NCI-H2196 (cell line): ENCODE measurements around the gene GNG7.
"Not testable (repeated sequence)": the region's sequence is repeated elsewhere in the genome, so short reads cannot be mapped to it uniquely, and the experiment has no call there.

Experiments
- DNase-seq: peaks from one replicate; lab custom pipeline; 2025; ENCODE audit not compliant: unreplicated experiment; lab: John Stamatoyannopoulos, UW

GNG7 gene

DNA sequence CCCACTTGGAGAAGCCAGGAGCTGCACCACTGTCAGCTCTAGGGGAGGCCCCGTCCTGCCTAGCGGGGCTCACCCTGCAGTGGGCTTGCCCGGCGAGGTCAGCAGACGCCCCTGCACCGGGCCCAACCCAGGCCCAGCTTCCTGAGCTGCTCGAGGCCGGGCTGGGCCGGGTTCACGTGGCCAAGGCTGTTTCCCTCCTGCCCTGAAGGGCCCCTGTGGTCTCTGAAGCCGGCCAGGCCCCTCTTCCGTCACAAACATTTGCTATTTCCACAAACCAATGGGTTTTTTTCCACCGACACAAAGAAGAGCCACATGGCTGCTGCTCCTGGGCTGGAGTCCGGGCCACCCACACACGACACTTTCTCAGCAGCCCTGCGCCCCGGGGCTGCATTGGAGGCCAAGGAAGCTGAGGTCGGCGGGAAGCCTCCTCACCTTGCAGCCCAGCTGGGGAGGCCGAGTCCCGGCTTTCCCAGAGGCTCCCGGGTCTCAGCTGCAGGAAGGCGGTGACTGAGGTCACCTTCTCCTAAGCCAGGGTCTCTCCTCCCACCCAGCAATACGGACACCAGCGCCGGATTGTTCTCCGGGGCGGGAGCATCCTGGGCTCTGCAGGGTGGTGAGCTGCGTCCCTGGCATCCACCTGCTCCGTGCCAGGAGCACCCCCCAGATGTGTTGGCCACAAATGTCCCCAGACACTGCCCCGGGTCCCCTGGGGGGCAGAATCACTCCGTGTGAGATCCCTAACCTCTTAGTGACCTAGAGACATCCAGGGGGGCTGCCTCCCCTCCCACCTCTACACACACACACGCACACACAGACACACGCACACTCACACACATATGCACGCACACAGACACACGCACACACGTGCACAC lies 146.0 kb downstream of the GNG7 start:
- DNase-seq: no peak

DNA sequence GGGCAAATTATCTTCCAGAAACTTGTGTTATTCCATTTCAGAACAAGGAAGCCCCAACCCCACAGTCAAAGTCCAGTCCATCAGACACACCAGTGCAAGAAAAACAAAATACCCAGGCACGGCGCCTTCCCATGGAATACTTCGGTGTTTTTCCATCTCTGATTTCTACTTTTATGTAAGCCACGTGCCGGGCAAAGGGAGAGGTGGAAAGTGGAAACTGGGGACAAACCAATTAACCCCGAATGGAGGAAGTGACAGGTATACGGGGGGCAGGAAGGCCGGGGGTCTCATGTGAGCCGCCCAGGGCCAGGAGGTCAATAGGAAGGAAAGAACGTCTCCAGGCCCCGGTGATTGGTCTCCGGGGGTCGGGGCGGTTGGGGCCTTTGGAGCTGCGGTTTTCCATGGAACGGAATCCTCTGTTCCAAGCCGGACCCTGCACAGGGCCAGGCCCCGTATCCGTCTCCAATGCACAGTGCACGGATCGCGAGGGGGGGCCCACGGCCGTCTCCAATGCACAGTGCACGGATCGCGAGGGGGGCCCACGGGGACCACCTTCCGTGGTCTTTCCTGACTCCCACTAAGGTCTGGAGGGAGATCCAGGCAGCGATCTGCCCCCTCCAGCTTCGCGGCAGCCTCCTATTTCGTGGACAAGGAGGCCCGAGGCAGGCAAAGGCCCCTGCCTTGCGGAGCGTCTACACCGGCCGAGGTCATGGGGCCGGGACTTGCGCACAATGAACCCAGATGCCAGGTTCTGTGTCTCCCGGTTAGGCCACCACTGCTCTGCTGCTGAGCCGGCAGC lies 146.9 kb downstream of the GNG7 start:
- no peak for DNase-seq

GRCh38 chr19:2554856-2555255 lies 147.6 kb downstream of the GNG7 start:
- no peak for DNase-seq

DNA sequence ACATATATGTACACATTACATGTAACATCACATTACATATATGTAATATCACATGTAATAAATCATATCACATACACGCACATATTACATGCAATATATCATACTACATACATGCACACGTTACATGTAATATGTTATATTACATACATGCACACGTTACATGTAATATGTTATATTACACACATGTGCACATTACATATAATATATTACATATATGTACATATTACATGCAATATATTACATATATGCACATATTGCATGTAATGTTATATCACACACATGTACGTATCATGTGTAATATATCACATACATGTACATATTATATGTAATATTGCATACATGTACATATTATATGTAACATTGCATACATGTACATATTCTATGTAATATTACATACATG lies 149.0 kb downstream of the GNG7 start:
- DNase-seq: no peak

DNA sequence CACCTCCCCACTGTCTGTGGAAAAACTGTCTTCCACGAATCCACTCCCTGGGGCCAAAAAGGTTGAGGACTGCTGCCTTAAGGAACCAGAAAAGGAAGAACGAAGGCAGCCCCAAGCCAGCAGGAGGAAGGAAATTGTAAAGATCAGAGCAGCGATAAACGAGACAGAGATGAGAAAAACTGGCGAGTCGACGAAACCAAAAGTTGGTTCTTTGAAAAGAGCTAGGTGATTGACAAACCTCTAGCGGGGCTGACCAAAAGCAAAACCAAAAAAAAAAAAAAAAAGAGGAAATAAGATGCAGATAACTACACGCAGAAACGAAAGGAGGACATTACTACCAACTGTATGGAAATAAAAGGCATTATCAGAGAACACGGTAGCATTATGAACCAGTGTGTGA lies 149.6 kb downstream of the GNG7 start:
- DNase-seq: no peak

- no peak for DNase-seq
Observed at GRCh38 chr19:2551864-2552185, 150.7 kb downstream of the GNG7 start.

DNA sequence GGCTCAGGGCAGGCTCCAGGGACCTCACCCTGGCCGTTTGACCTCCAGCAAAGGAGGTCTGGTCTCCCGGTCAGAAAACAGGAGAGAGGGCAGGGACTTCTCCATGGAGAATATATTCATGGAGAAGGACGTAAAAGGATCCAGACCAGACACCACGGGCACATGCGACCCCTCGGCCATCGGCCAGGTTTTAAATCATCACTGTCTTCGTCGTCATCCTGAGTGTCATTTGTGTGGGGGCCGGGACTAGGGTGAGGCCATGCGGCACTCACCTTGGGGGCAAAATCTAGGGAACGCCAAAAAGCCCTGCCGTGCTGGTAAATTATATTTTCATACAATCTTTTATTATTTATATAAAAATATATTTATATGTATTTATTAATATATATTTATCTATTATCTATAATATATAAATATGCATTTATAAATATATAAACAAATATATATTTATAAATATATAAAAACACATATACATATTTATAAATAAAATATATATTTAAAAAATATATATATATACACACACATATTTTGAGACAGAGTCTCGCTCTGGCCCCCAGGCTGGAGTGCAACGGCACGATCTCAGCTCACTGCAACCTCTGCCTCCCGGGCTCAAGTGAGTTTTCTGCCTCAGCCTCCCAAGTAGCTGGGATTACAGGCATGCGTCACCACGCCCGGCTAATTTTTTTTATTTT lies 151.2 kb downstream of the GNG7 start:
- no peak for DNase-seq

GRCh38 chr19:2550431-2551171 lies 151.9 kb downstream of the GNG7 start:
- DNase-seq: peak; percentile 91

DNA sequence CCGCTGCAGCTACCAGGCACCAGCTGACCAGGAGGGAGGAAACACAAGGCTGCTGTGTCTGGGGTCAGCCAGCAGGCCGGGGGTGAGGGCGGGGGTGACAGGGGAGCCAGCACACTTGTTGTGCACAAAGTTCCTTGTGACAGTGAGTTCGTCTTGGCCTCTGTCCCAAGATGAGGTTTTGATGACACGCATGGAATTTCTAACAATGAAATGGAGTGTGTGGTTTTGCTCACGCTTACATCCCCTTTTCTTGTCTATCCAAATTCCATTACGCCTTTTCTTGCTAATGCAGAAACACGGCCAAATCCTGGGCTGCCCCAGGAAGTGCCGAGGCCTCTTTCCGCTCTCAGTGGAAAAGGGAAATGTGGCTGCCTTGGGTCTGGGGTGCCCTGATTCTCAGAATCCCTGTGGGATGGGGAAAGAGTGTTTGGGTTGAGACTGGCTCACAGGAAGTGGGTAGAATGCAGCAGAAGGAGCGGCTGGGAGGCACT lies 152.7 kb downstream of the GNG7 start:
- no peak for DNase-seq

- no peak for DNase-seq
Observed at GRCh38 chr19:2548966-2549365, 153.5 kb downstream of the GNG7 start.

DNA sequence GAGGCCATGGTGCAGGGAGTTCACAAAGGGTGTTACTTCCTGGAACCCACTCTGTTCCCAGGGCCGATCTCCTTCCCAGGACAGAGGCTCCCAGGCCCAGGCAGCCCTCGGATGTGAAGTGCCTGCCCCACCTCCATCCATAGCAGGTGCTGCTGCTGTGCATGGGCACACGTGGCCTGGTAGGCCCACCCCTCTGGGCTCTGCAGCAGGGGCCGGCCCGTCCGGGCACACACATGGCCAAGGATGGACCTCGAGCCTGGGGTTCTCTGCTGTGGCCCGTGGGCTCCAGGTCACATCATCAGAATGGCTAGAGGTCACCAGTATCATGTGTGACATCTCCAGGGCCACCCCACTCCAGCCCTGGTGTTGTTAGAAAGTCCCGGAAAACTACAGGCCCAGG lies 154.8 kb downstream of the GNG7 start:
- no peak for DNase-seq

- DNase-seq: no peak
Observed at GRCh38 chr19:2547033-2547680, 155.3 kb downstream of the GNG7 start.

DNA sequence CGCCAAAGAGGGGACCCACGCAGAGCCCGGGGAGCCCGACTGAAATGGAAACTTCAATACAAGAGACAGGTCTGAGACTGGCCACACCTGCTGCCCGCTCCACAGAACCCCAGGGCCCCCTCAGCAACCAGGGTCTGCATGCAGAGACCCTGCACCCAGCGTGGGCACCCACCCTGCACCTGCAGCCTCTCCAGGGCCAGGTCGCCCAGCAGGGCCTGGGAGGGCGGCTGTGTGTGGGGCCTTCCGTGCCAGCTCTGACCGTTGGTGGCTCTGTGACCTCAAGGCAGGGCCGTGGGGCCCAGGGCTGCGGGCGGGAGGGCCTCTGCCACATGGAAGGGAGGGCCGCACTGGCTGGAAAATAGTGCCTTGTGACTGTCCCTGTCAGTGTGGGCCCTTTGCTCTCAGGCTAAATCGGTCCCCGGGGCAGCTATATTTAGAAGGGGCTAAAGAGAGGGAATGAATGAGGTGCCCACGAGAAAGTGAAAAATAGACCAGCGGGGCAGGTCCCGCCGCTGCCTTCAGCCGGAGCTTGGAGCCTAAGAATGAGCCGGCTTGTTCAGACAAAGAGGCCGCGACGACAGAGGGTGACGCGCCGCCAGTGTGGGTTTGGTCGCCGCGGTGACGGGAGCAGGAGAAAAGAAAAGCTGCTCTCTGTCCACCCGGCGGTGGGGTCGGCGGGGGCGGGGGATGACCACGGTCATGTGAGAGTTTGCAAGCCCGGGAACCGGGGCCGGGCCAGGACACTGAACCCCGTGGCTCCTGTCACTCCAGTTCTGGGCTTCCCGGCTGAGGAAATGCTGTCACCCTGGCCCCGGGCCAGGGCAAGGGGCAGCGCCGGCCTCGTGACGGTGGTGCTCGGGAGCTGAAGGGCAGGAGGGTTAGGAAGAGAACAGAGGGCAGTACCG lies 156.1 kb downstream of the GNG7 start:
- DNase-seq: no peak

DNA sequence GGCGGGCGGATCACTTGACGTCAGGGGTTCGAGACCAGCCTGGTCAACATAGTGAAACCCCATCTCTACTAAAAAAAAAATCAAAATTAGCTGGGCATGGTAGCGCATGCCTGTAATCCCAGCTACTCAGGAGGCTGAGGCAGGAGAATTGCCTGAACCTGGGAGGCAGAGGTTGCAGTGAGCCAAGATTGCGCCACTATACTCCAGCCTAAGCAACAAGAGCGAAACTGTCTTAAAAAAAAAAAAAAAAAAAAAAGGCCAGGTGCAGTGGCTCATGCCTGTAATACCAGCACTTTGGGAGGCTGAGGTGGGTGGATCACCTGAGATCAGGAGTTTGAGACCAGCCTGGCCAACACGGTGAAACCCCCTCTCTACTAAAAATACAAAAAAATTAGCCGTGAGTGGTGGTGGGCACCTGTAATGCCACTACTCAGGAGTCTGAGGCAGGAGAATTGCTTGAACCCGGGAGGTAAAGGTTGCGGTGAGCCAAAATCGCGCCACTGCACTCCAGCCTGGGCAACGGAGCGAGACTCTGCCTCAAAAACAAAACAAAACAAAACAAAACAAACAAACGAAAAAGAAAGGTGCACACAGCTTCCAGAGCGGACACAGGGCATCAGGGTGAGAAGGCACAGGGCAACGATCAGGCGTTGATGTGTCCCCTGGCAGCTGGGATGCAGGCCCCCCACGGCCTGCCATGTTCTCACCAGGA lies 156.9 kb downstream of the GNG7 start:
- DNase-seq: not testable (repeated sequence)

- DNase-seq: no peak
Observed at GRCh38 chr19:2544576-2545415, 157.7 kb downstream of the GNG7 start.

DNA sequence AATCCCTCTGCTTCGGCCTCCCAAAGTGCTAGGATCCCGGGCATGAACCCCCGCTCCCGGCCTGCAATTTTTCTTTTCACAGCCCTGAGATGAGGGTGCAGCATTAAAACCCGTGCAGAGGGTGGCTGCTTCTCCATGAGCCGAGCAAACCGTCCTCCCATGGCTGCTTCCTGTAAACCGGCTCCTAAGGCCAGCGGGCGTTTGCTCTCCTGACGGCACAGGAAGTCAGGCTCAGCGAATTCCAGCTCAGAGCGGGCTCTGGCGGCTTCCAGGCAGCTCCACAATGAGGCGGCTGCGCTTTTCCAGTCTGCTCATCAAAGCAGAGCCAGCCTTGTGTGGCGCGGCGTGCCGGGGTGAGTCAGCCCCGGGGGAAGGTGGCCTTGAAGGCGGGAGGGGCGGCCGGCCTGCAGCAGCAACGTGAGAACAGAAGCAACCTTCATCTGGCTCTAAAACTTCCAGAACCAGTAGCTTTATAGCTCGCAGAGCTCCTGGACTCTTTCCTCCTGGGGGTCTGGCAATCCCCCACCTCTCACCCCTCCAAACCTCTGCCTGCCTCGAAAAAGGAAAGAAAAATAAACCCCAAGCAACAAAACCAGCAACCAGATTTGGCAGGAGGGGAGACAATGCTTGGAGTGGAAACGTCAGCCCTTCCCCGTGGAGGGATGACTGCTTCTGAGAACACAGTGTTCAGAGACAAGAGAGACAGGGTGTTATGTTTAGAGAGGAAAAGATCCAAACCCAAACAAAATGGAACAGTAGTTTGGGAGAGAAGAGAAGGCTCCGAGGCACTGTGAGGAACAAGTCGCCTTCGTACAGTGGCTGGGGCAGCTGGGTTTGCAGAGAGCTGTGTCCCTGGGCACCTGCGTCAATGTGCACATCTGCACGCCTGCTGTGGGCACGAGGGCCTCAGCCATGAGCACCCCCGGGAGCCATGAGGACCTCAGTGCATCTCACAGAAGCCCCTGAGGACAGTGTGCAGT lies 158.7 kb downstream of the GNG7 start:
- peak; percentile 82 for DNase-seq

DNA sequence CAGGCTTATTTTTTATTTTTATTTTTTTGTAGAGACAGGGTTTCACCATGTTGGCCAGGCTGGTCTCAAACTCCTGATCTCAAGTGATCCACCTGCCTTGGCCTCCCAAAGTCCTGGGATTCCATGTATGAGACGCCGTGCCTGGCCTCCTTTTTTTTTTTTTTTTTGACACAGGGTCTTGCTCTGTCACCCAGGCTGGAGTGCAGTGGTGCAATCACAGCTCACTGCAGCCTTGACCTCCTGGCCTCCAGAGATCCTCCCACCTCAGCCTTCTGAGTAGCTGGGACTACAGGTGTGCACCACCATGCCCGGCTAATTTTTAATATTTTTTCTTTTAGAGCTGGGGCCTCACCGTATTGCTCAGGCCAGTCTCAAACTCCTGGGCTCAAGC lies 159.4 kb downstream of the GNG7 start:
- not testable (repeated sequence) for DNase-seq
